K562 (cell line): ENCODE measurements around the gene ZBTB32. TPM values are rescaled to one million over a fixed set of nuclear protein-coding genes. Genes with fewer than 3 reads are reported as not detected.

Experiments used
- ERF ChIP-seq: fragments of 450-650 bp; formaldehyde crosslinking; IDR thresholded peaks from 2 replicates; pipeline ENCODE4 v1.4.0; 2020; ENCODE audit warnings: mild to moderate bottlenecking, mixed read lengths
- LEF1 ChIP-seq: fragments of 450-650 bp; IDR thresholded peaks from 2 replicates; pipeline ENCODE4 v1.6.1; 2016; ENCODE audit warnings: mild to moderate bottlenecking
- PREB ChIP-seq: sonication (generic); formaldehyde crosslinking; IDR thresholded peaks from 2 replicates; pipeline ENCODE4 v1.8.1; 2023; ENCODE audit warnings: mild to moderate bottlenecking, missing genetic modification reagents
- RHOXF2B ChIP-seq: fragments of 250-450 bp; sonication (Bioruptor Pico); conservative IDR thresholded peaks from 2 replicates; pipeline ENCODE4 v1.5.1; 2021
- SMARCA5 ChIP-seq: fragments of 450-650 bp; IDR thresholded peaks from 2 replicates; pipeline ENCODE4 v1.6.1; 2016
- SRSF3 ChIP-seq: fragments of 200-400 bp; formaldehyde crosslinking; IDR thresholded peaks from 2 replicates; pipeline ENCODE4 v1.6.1; 2016; ENCODE audit warnings: mild to moderate bottlenecking, low read length, moderate library complexity; ENCODE audit not compliant: insufficient read depth
- TCFL5 ChIP-seq: fragments of 250-450 bp; sonication (Bioruptor Pico); conservative IDR thresholded peaks from 2 replicates; pipeline ENCODE4 v1.6.1; 2021; ENCODE audit warnings: mild to moderate bottlenecking, moderate library complexity, matching md5 sums
- ZBTB17 ChIP-seq: fragments of 450-650 bp; formaldehyde crosslinking; IDR thresholded peaks from 2 replicates; pipeline ENCODE4 v1.4.0; 2020; ENCODE audit warnings: mild to moderate bottlenecking
- ZNF274 ChIP-seq: IDR thresholded peaks from 2 replicates; pipeline ENCODE4 v1.6.1; 2011; ENCODE audit warnings: low read depth, mild to moderate bottlenecking, low read length, moderate library complexity, borderline replicate concordance
- ZNF551 ChIP-seq: fragments of 250-450 bp; sonication (Bioruptor Pico); IDR thresholded peaks from 2 replicates; pipeline ENCODE4 v1.5.0; 2021; ENCODE audit warnings: mild to moderate bottlenecking, moderate library complexity
- ZNF584 ChIP-seq: fragments of 200-800 bp; sonication (Bioruptor generic); IDR thresholded peaks from 2 replicates; pipeline ENCODE4 v1.6.1; 2016; ENCODE audit warnings: low read depth, mild to moderate bottlenecking, missing genetic modification characterization, missing compliant biosample characterization
- polyA plus RNA-seq, 8 experiments: library from polyadenylated mRNA; depleted of rRNA in 4 of 8; stranded (reverse) in 5 of 8; unstranded in 3 of 8; fragments of >200 nt; fragmentation: Nextera tagmentation in 2 of 8; fragmentation: Illumina TruSeq in 1 of 8; extraction: Ambion mirVana in 2 of 8; extraction: Trizol in 1 of 8; gene quantifications; 2 replicates each; pipeline versions ENCODE4 v1.2.1 to v1.2.3, GENCODE V29; 2011 to 2014; ENCODE audit warnings: inconsistent platforms in 1 of 8, missing spikeins in 1 of 8
- total RNA-seq, 7 experiments: library from RNA; depleted of rRNA in 6 of 7; stranded (reverse); fragments of >200 nt in 6 of 7; fragmentation: Illumina TruSeq in 2 of 7; extraction: Trizol in 2 of 7; gene quantifications; 2 replicates each; pipeline versions ENCODE4 v1.2.1 to v1.2.3, GENCODE V29; 2011 to 2021; ENCODE audit warnings: low replicate concordance in 1 of 7
- TF ChIP-seq, protein P1 (sequence below): fragments of 250-450 bp; sonication (Bioruptor Pico); IDR thresholded peaks from 2 replicates; pipeline ENCODE4 v1.4.0; 2020; ENCODE audit warnings: mild to moderate bottlenecking, moderate library complexity
- TF ChIP-seq, protein P2 (sequence below): fragments of 200-800 bp; sonication (Bioruptor generic); IDR thresholded peaks from 2 replicates; pipeline ENCODE4 v1.6.1; 2016; ENCODE audit warnings: missing genetic modification characterization, missing compliant biosample characterization
- TF ChIP-seq, protein P3 (sequence below): sonication (generic); formaldehyde crosslinking; IDR thresholded peaks from 2 replicates; pipeline ENCODE4 v1.8.0; 2022; ENCODE audit warnings: missing genetic modification reagents, mild to moderate bottlenecking, borderline replicate concordance
- TF ChIP-seq, protein P4 (sequence below): fragments of 450-650 bp; formaldehyde crosslinking; IDR thresholded peaks from 2 replicates; pipeline ENCODE4 v1.4.0; 2020; ENCODE audit warnings: mild to moderate bottlenecking
- TF ChIP-seq, protein P5 (sequence below): IDR thresholded peaks from 3 replicates; pipeline ENCODE4 v1.6.1; 2011; ENCODE audit warnings: borderline replicate concordance, mild to moderate bottlenecking; ENCODE audit not compliant: insufficient read length, insufficient read depth

ZBTB32 gene
- total and polyA plus RNA-seq, 9 of the 15 experiments (the other 6 are each of a cell fraction or from before 2014, with no cell fraction given): 0.20 TPM; not detected in 8

DNA sequence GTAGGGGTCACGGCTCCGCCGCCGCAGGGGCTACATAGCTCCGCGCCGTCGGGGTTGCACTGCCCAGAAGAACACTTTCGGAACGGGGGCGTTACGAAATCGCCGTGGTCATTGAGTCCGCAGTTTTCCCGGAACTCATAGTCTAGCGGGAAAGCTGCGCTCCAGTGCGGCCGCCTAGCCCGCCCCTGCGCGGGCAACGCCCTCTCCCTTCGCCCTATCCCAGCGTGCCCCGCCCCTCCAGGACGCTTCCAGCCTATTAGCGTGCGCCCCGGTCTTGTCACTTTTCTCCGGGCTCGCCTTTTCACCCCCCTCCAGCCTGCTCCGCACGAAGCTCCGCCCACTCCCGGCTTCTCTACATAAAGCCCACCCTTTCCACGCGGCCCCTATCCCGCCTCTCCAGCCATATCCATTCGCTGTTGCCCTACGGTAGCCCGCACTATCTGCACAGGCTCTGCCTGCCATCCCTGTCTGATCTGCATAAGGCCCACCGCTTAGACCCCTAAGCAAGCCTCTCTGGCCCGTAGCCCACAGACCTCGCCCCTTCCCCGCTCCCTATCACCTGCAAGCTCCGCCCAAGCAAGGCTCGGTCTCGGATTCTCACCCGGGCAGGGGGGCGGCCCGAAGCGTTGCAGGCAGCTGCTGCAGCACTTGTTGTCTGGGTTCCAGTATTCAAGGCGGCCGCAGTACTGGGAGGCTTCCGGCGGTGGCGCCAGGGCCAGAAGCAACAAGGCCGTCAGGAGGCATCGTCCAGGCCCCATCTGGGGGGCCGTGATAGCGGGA lies 36.3 kb downstream of the ZBTB32 start (continued):
- TF ChIP-seq LEF1 (0 out of 2 replicates have a peak, but pooled peaks have one; percentile 11), ZNF551 (CRISPR knock-in tag) (no peak), PREB (no peak), ZBTB17 (CRISPR knock-in tag) (no peak), SMARCA5 (0 out of 2 replicates have a peak, but pooled peaks have one; percentile 14), RHOXF2B (CRISPR knock-in tag) (no peak), TCFL5 (CRISPR knock-in tag) (no peak), ZNF584 (CRISPR knock-in tag) (no peak), ERF (CRISPR knock-in tag) (no peak), ZNF274 (no peak), SRSF3 (no peak)
- TF ChIP-seq, protein P1, sequence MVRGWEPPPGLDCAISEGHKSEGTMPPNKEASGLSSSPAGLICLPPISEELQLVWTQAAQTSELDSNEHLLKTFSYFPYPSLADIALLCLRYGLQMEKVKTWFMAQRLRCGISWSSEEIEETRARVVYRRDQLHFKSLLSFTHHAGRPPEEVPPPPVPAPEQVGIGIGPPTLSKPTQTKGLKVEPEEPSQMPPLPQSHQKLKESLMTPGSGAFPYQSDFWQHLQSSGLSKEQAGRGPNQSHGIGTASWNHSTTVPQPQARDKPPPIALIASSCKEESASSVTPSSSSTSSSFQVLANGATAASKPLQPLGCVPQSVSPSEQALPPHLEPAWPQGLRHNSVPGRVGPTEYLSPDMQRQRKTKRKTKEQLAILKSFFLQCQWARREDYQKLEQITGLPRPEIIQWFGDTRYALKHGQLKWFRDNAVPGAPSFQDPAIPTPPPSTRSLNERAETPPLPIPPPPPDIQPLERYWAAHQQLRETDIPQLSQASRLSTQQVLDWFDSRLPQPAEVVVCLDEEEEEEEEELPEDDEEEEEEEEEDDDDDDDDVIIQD (CRISPR knock-in tag): no peak
- TF ChIP-seq, protein P2, sequence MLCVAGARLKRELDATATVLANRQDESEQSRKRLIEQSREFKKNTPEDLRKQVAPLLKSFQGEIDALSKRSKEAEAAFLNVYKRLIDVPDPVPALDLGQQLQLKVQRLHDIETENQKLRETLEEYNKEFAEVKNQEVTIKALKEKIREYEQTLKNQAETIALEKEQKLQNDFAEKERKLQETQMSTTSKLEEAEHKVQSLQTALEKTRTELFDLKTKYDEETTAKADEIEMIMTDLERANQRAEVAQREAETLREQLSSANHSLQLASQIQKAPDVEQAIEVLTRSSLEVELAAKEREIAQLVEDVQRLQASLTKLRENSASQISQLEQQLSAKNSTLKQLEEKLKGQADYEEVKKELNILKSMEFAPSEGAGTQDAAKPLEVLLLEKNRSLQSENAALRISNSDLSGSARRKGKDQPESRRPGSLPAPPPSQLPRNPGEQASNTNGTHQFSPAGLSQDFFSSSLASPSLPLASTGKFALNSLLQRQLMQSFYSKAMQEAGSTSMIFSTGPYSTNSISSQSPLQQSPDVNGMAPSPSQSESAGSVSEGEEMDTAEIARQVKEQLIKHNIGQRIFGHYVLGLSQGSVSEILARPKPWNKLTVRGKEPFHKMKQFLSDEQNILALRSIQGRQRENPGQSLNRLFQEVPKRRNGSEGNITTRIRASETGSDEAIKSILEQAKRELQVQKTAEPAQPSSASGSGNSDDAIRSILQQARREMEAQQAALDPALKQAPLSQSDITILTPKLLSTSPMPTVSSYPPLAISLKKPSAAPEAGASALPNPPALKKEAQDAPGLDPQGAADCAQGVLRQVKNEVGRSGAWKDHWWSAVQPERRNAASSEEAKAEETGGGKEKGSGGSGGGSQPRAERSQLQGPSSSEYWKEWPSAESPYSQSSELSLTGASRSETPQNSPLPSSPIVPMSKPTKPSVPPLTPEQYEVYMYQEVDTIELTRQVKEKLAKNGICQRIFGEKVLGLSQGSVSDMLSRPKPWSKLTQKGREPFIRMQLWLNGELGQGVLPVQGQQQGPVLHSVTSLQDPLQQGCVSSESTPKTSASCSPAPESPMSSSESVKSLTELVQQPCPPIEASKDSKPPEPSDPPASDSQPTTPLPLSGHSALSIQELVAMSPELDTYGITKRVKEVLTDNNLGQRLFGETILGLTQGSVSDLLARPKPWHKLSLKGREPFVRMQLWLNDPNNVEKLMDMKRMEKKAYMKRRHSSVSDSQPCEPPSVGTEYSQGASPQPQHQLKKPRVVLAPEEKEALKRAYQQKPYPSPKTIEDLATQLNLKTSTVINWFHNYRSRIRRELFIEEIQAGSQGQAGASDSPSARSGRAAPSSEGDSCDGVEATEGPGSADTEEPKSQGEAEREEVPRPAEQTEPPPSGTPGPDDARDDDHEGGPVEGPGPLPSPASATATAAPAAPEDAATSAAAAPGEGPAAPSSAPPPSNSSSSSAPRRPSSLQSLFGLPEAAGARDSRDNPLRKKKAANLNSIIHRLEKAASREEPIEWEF: no peak
- TF ChIP-seq, protein P3, sequence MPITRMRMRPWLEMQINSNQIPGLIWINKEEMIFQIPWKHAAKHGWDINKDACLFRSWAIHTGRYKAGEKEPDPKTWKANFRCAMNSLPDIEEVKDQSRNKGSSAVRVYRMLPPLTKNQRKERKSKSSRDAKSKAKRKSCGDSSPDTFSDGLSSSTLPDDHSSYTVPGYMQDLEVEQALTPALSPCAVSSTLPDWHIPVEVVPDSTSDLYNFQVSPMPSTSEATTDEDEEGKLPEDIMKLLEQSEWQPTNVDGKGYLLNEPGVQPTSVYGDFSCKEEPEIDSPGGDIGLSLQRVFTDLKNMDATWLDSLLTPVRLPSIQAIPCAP (CRISPR knock-in tag): no peak
- TF ChIP-seq, protein P4, sequence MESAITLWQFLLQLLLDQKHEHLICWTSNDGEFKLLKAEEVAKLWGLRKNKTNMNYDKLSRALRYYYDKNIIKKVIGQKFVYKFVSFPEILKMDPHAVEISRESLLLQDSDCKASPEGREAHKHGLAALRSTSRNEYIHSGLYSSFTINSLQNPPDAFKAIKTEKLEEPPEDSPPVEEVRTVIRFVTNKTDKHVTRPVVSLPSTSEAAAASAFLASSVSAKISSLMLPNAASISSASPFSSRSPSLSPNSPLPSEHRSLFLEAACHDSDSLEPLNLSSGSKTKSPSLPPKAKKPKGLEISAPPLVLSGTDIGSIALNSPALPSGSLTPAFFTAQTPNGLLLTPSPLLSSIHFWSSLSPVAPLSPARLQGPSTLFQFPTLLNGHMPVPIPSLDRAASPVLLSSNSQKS (CRISPR knock-in tag): no peak
- TF ChIP-seq, protein P5, sequence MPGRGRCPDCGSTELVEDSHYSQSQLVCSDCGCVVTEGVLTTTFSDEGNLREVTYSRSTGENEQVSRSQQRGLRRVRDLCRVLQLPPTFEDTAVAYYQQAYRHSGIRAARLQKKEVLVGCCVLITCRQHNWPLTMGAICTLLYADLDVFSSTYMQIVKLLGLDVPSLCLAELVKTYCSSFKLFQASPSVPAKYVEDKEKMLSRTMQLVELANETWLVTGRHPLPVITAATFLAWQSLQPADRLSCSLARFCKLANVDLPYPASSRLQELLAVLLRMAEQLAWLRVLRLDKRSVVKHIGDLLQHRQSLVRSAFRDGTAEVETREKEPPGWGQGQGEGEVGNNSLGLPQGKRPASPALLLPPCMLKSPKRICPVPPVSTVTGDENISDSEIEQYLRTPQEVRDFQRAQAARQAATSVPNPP: no peak
